HCT116 (cell line): Measurements from ENCODE around the gene SLC17A4. TPM values are rescaled to one million over a fixed set of nuclear protein-coding genes. Genes with fewer than 3 reads are reported as not detected.

Experiments used
- ATAC-seq: fragments of 200-7000 bp; cut with Tn5 transposase; 2 replicates; pipeline ENCODE4 v1.9.1; 2020; ENCODE audit warnings: mild to moderate bottlenecking, moderate library complexity
- BruUV-seq: library from RNA; stranded (reverse); fragments of 400-500 nt; replicated peaks from 2 replicates; lab custom pipeline; 2021; lab: Mats Ljungman, UMichigan
- CTCF ChIA-PET: fragments of 300-600 bp; sonication (Branson Sonifier 250); formaldehyde crosslinking; loops from one replicate; lab custom pipeline; 2021; ENCODE audit warnings: antibody characterized with exemption; lab: Charles Lee
- POLR2A ChIA-PET: fragments of 300-600, 350-600 bp; sonication (Branson Sonifier 250); formaldehyde crosslinking; loops from one replicate; lab custom pipeline; 2021; ENCODE audit warnings: antibody characterized with exemption; lab: Charles Lee
- RAD21 ChIA-PET, 2 experiments: fragments of 300-600 bp; sonication (Branson Sonifier 250); formaldehyde crosslinking; loops; one replicate each; lab custom pipeline; 2023; ENCODE audit warnings: low total read pairs in 2 of 2; ENCODE audit not compliant: uncharacterized antibody in 2 of 2, unreplicated experiment in 2 of 2, low non-redundant PET in 1 of 2; lab: Charles Lee
- DNase-seq: peaks from one replicate; pipeline ENCODE4 v3.0.0-alpha.2; 2010; ENCODE audit warnings: low read depth, low spot score
- H2AFZ ChIP-seq: fragments of 200-600 bp; shearing (Covaris generic), sonication (generic); 2 replicates; pipeline ENCODE4 v1.6.1; 2017; ENCODE audit warnings: low read depth, mixed run types, mixed read lengths, antibody characterized with exemption, low read length; ENCODE audit not compliant: poor library complexity, severe bottlenecking
- H3K27ac ChIP-seq: 2 replicates; pipeline ENCODE4 v1.5.1; 2012; ENCODE audit warnings: low read depth, low read length
- H3K27me3 ChIP-seq: fragments of 200-600 bp; sonication (generic); 2 replicates; pipeline ENCODE4 v1.6.1; 2016; ENCODE audit warnings: mixed run types, low read length, mixed read lengths; ENCODE audit not compliant: insufficient read depth
- H3K36me3 ChIP-seq, 2 experiments: fragments of 200-500 bp in 1 of 2; fragments of 200-600 bp in 1 of 2; sonication (Bioruptor generic) in 1 of 2; sonication (generic) in 1 of 2; 2 replicates each; pipeline versions ENCODE4 v1.5.1 to v1.6.1; 2014 to 2016; ENCODE audit warnings: low read length in 2 of 2, inconsistent platforms in 1 of 2, mixed read lengths in 1 of 2, mixed run types in 1 of 2; ENCODE audit not compliant: insufficient read depth in 2 of 2, control insufficient read depth in 1 of 2
- H3K4me1 ChIP-seq, 2 experiments: fragments of 200-600 bp in 1 of 2; sonication (generic) in 1 of 2; 2 replicates each; pipeline versions ENCODE4 v1.5.1 to v1.6.1; 2012 to 2017; ENCODE audit warnings: low read length in 2 of 2, inconsistent platforms in 1 of 2, mild to moderate bottlenecking in 1 of 2, mixed read lengths in 1 of 2, mixed run types in 1 of 2, moderate library complexity in 1 of 2; ENCODE audit not compliant: insufficient read depth in 2 of 2, control insufficient read depth in 1 of 2
- H3K4me2 ChIP-seq: fragments of 200-600 bp; sonication (generic); 2 replicates; pipeline ENCODE4 v1.6.1; 2017; ENCODE audit warnings: mixed run types, low read length, mixed read lengths
- H3K4me3 ChIP-seq, 2 experiments: fragments of 200-600 bp in 1 of 2; sonication (generic) in 1 of 2; replicated peaks in 1 of 2; 2 replicates each; pipeline ENCODE4 v1.5.1; 2011 to 2016; ENCODE audit warnings: low read length in 2 of 2, control low read depth in 1 of 2, low read depth in 1 of 2, mild to moderate bottlenecking in 1 of 2, mixed read lengths in 1 of 2, mixed run types in 1 of 2
- H3K79me2 ChIP-seq: fragments of 200-600 bp; sonication (generic); 2 replicates; pipeline ENCODE4 v1.6.1; 2017; ENCODE audit warnings: mild to moderate bottlenecking, mixed run types, low read length, moderate library complexity, mixed read lengths; ENCODE audit not compliant: insufficient read depth
- H3K9ac ChIP-seq: fragments of 200-600 bp; sonication (generic); 2 replicates; pipeline ENCODE4 v1.6.1; 2016; ENCODE audit warnings: low read length, mixed read lengths
- H3K9me2 ChIP-seq: fragments of 200-600 bp; sonication (generic), shearing (Covaris generic); 2 replicates; pipeline ENCODE4 v1.6.1; 2017; ENCODE audit warnings: mixed run types, mild to moderate bottlenecking, moderate library complexity; ENCODE audit not compliant: insufficient read depth
- H3K9me3 ChIP-seq, 2 experiments: fragments of 200-500 bp in 1 of 2; fragments of 200-600 bp in 1 of 2; sonication (Bioruptor generic) in 1 of 2; sonication (generic) in 1 of 2; 2 replicates each; pipeline ENCODE4 v1.6.1; 2014 to 2017; ENCODE audit warnings: low read length in 2 of 2, mixed read lengths in 2 of 2, inconsistent platforms in 1 of 2, low read depth in 1 of 2, mild to moderate bottlenecking in 1 of 2, mixed run types in 1 of 2, moderate library complexity in 1 of 2; ENCODE audit not compliant: control insufficient read depth in 1 of 2, insufficient read depth in 1 of 2
- H4K20me1 ChIP-seq: fragments of 200-600 bp; sonication (generic), shearing (Covaris generic); 2 replicates; pipeline ENCODE4 v1.6.1; 2017; ENCODE audit warnings: mixed run types, mild to moderate bottlenecking, moderate library complexity; ENCODE audit not compliant: insufficient read depth
- EZH2phosphoT487 ChIP-seq: fragments of 200-600 bp; IDR thresholded peaks from 2 replicates; pipeline ENCODE4 v1.6.1; 2018; ENCODE audit warnings: antibody characterized with exemption, borderline replicate concordance
- POLR2A ChIP-seq: IDR thresholded peaks from 2 replicates; pipeline ENCODE4 v1.7.0; 2011; ENCODE audit warnings: borderline replicate concordance; ENCODE audit not compliant: insufficient read depth, insufficient read length; ENCODE audit errors: extremely low read depth
- POLR2AphosphoS5 ChIP-seq: IDR thresholded peaks from 2 replicates; pipeline ENCODE4 v1.6.1; 2011; ENCODE audit warnings: mild to moderate bottlenecking, low read depth, low read length, moderate library complexity
- RAD21 ChIP-seq: IDR thresholded peaks from 2 replicates; pipeline ENCODE4 v1.6.1; 2012; ENCODE audit warnings: low read depth, mild to moderate bottlenecking
- SIN3A ChIP-seq: IDR thresholded peaks from 2 replicates; pipeline ENCODE4 v1.6.1; 2012; ENCODE audit warnings: low read depth
- SP1 ChIP-seq: IDR thresholded peaks from 2 replicates; pipeline ENCODE4 v1.6.1; 2012; ENCODE audit warnings: low read depth
- TCF7L2 ChIP-seq: IDR thresholded peaks from 2 replicates; pipeline ENCODE4 v1.7.0; 2011; ENCODE audit warnings: borderline replicate concordance, inconsistent platforms; ENCODE audit not compliant: insufficient read depth, insufficient read length; ENCODE audit errors: extremely low read depth
- ZFX ChIP-seq: fragments of 450-650 bp; IDR thresholded peaks from 2 replicates; pipeline ENCODE4 v1.6.1; 2017
- intact Hi-C: fragments of 100-400 bp; cut with micrococcal nuclease; formaldehyde crosslinking; loops from 2 replicates; pipeline ENCODE4 v1.10.0; 2022
- total RNA-seq: library from RNA; stranded (reverse); gene quantifications from one replicate; pipeline ENCODE4 v1.2.1, GENCODE V29; 2021; ENCODE audit not compliant: unreplicated experiment
- TF ChIP-seq, protein P1 (sequence below): IDR thresholded peaks from 2 replicates; pipeline ENCODE4 v1.6.1; 2011; ENCODE audit warnings: mild to moderate bottlenecking, low read length, moderate library complexity; ENCODE audit not compliant: insufficient replicate concordance; ENCODE audit errors: extremely low read depth
- TF ChIP-seq, protein P2 (sequence below): IDR thresholded peaks from 2 replicates; pipeline ENCODE4 v1.6.1; 2012; ENCODE audit warnings: low read depth
- TF ChIP-seq, protein P3 (sequence below), 3 experiments: fragments of 200-600 bp in 1 of 3; sonication (generic) in 1 of 3; IDR thresholded peaks in 2 of 3; conservative IDR thresholded peaks in 1 of 3; 2 replicates each; pipeline ENCODE4 v1.5.1; 2012 to 2017; ENCODE audit warnings: low read depth in 2 of 3, low read length in 2 of 3, antibody characterized with exemption in 1 of 3, borderline replicate concordance in 1 of 3, control low read depth in 1 of 3, mild to moderate bottlenecking in 1 of 3, mixed read lengths in 1 of 3, mixed run types in 1 of 3, moderate library complexity in 1 of 3; ENCODE audit not compliant: insufficient read depth in 1 of 3

Gene SLC17A4
- total RNA-seq, 1 experiment from 2014 or later, result not detected

DNA sequence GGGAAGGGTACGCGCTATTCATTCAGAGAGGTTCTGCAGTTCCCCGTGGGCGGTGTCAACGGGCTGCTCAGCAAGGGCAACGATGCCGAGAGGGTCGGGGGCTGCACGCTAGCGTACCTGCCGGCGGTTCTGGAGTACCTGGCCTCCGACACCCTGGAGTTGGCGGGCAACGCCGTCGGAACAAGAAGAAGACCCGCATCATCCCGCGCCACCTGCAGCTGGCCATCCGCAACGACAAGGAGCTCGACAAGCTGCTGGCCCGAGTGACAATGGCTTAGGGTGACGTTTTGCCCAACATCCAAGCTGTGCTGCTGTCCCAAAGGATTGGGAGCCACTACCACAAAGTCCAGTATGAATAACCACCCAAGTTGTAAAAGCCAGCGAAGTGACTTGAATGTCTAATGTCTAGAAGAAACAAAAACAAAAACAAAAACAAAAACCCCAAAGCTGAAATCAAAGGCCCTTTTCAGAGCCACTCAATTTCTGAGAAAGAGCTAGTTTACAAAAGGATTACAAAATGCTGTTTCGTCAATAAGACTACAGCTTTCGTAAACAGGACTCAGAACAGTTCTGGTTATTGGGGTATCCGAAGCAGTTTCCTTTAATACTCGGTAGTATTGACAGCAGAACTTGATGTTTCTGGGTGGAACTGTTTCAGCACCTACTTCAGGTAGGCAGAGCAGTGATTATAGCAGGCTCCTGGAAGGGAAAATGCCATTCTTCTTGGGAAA lies 21.9 kb upstream of the SLC17A4 start:
- H3K4me3 ChIP-seq, result no peak overlapping the region

More for the DNA sequence above, 21.9 kb upstream of the SLC17A4 start:
- ATAC-seq, result no peak
- no peak for TF ChIP-seq POLR2AphosphoS5
- no peak for TF ChIP-seq SIN3A
- TF ChIP-seq ZFX, result no peak
- no peak for TF ChIP-seq EZH2phosphoT487
- TF ChIP-seq POLR2A, result no peak
- no peak for TF ChIP-seq TCF7L2
- TF ChIP-seq, protein P1, sequence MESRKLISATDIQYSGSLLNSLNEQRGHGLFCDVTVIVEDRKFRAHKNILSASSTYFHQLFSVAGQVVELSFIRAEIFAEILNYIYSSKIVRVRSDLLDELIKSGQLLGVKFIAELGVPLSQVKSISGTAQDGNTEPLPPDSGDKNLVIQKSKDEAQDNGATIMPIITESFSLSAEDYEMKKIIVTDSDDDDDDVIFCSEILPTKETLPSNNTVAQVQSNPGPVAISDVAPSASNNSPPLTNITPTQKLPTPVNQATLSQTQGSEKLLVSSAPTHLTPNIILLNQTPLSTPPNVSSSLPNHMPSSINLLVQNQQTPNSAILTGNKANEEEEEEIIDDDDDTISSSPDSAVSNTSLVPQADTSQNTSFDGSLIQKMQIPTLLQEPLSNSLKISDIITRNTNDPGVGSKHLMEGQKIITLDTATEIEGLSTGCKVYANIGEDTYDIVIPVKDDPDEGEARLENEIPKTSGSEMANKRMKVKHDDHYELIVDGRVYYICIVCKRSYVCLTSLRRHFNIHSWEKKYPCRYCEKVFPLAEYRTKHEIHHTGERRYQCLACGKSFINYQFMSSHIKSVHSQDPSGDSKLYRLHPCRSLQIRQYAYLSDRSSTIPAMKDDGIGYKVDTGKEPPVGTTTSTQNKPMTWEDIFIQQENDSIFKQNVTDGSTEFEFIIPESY, result no peak
- TF ChIP-seq, protein P2, sequence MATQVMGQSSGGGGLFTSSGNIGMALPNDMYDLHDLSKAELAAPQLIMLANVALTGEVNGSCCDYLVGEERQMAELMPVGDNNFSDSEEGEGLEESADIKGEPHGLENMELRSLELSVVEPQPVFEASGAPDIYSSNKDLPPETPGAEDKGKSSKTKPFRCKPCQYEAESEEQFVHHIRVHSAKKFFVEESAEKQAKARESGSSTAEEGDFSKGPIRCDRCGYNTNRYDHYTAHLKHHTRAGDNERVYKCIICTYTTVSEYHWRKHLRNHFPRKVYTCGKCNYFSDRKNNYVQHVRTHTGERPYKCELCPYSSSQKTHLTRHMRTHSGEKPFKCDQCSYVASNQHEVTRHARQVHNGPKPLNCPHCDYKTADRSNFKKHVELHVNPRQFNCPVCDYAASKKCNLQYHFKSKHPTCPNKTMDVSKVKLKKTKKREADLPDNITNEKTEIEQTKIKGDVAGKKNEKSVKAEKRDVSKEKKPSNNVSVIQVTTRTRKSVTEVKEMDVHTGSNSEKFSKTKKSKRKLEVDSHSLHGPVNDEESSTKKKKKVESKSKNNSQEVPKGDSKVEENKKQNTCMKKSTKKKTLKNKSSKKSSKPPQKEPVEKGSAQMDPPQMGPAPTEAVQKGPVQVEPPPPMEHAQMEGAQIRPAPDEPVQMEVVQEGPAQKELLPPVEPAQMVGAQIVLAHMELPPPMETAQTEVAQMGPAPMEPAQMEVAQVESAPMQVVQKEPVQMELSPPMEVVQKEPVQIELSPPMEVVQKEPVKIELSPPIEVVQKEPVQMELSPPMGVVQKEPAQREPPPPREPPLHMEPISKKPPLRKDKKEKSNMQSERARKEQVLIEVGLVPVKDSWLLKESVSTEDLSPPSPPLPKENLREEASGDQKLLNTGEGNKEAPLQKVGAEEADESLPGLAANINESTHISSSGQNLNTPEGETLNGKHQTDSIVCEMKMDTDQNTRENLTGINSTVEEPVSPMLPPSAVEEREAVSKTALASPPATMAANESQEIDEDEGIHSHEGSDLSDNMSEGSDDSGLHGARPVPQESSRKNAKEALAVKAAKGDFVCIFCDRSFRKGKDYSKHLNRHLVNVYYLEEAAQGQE, result no peak
- TF ChIP-seq, protein P3, sequence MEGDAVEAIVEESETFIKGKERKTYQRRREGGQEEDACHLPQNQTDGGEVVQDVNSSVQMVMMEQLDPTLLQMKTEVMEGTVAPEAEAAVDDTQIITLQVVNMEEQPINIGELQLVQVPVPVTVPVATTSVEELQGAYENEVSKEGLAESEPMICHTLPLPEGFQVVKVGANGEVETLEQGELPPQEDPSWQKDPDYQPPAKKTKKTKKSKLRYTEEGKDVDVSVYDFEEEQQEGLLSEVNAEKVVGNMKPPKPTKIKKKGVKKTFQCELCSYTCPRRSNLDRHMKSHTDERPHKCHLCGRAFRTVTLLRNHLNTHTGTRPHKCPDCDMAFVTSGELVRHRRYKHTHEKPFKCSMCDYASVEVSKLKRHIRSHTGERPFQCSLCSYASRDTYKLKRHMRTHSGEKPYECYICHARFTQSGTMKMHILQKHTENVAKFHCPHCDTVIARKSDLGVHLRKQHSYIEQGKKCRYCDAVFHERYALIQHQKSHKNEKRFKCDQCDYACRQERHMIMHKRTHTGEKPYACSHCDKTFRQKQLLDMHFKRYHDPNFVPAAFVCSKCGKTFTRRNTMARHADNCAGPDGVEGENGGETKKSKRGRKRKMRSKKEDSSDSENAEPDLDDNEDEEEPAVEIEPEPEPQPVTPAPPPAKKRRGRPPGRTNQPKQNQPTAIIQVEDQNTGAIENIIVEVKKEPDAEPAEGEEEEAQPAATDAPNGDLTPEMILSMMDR (IDR thresholded peaks at IDR 0.05 in 2 of 3, conservative IDR thresholded peaks at IDR 0.05 in 1 of 3; ENCODE audit: borderline replicate concordance in 1 of 3, insufficient read depth in 1 of 3, low read depth in 2 of 3, low read length in 2 of 3), result no peak
- TF ChIP-seq SP1, result no peak
- TF ChIP-seq RAD21, result no peak
- TF ChIP-seq, all 23 proteins: peak for 0
- Histone ChIP-seq H3K4me1 (no peaks in the 10 kb centered on the region), H3K27ac (no peak overlapping the region), H2AFZ (no peak overlapping the region), H3K9me3 (0 out of 4 replicates have a peak, but pooled peaks cover 0 to 7% of the 10 kb centered on the region in 2 experiments), H3K9ac (no peak overlapping the region), H3K27me3 (no peaks in the 10 kb centered on the region), H3K79me2 (no peaks in the 10 kb centered on the region), H3K36me3 (no peaks in the 10 kb centered on the region), H4K20me1 (no peaks in the 10 kb centered on the region), H3K4me2 (no peak overlapping the region), H3K9me2 (no peaks in the 10 kb centered on the region)
- no TSS peak for BruUV-seq
- ChIA-PET RAD21 (no interaction called here), POLR2A (no interaction called here), CTCF (interaction anchor here (0.9 kb wide), 1 partner anchor 12 kb away, joined by 3 read pairs; no protein-coding TSS in a partner anchor)
- intact Hi-C loops, result no loop called here
- no peak for DNase-seq
